ENCODE measurements around the gene FLCN. TPM values are rescaled to one million over a fixed set of nuclear protein-coding genes. Genes with fewer than 3 reads are reported as not detected.

FLCN gene
- total RNA-seq, 2 experiments from 2014 or later = 37.0 to 37.4 TPM

DNA sequence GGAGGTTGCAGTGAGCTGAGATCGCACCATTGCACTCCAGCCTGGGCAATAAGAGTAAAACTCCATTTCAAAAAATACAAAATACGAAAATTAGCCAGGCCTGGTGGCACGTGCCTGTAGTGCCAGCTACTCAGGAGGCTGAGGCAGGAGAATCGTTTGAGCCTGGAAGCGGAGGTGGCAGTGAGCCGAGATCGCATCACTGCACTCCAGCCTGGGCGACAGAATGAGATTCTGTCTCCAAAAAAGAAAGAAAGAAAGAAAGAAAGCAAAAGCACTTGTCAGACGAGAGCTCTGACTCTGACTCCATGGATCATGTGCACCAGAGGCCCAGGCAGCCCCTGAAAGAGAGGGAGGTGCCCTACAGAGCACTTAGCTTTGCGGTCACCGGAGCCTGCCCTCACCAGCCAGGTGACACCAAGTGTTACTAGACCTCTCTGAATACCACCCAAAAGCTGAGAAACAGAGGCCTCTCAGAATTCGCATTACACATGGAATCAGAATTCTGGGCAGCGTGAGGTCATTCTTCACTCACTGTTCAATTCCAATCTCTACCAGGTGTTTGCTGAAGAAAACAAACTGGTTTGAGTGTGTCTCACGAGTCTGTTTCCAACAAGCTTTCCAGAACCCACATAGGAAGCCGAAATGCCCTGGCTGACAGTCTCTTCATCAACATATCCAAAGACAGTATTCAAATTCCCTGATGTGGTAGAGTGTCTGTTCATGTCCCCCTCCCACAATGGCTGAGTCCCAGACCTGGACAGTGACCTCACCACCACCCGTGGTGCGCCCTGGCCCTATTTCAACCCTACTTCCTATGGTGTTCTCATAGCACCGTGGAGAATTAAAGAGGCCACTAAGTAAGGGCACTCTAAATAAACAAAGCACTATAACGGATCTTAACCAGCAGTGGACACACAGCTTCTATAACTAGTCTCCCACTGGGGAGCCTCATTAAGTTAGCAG, 1.5 kb downstream of the FLCN start:
- peaks cover 31% of the 10 kb centered on the region for H3K4me1 Mint-ChIP-seq (ENCODE audit: low read depth)
- H3K36me3 Mint-ChIP-seq (ENCODE audit: low read depth) = peaks cover 15% of the 10 kb centered on the region
- H3K27ac Mint-ChIP-seq = peak overlapping the region; percentile 99
- H3K4me3 Mint-ChIP-seq = peak overlapping the region; percentile 93
- ATAC-seq = no peak
- ChIA-PET CTCF (interaction anchor here (0.8 to 1.8 kb wide), 7 partner anchors 30 to 261 kb away, joined by 3 to 5 read pairs (median 4); partner anchors contain the start of gene RASD1), POLR2A (interaction anchor here (0.6 to 1.6 kb wide), 4 partner anchors 21 to 53 kb away, joined by 3 to 7 read pairs (median 3); no protein-coding TSS in a partner anchor)
- peak; percentile 28 for DNase-seq
- no peaks in the 10 kb centered on the region for H3K9me3 Mint-ChIP-seq (ENCODE audit: insufficient read depth)
- H3K27me3 Mint-ChIP-seq (ENCODE audit: low read depth) = peaks cover 3% of the 10 kb centered on the region

DNA sequence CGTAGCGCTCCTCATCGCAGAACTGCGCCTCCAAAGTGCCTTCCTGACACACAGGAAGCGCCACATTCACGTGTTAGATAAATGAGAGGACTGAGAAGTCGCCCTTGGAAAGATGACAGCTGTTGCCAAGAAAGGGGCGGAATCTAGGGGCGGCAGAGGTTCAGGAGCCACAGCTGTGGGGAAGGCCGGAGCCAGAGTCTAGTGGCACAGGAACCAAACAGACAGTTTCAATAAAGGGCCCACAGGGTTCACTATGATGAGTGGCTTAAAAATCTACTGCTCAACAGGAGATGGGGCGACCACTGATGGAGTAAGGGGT, 4.7 kb downstream of the FLCN start:
- H3K4me1 Mint-ChIP-seq (ENCODE audit: low read depth) = peaks cover 20% of the 10 kb centered on the region
- DNase-seq (no peak), ATAC-seq (no peak)
- H3K4me3 Mint-ChIP-seq = no peak overlapping the region
- ChIA-PET CTCF (no interaction called here), POLR2A (no interaction called here)
- H3K27me3 Mint-ChIP-seq (ENCODE audit: low read depth) = no peaks in the 10 kb centered on the region
- no peaks in the 10 kb centered on the region for H3K9me3 Mint-ChIP-seq (ENCODE audit: insufficient read depth)
- H3K27ac Mint-ChIP-seq = peak overlapping the region; percentile 43
- H3K36me3 Mint-ChIP-seq (ENCODE audit: low read depth) = peaks cover 34% of the 10 kb centered on the region

DNA sequence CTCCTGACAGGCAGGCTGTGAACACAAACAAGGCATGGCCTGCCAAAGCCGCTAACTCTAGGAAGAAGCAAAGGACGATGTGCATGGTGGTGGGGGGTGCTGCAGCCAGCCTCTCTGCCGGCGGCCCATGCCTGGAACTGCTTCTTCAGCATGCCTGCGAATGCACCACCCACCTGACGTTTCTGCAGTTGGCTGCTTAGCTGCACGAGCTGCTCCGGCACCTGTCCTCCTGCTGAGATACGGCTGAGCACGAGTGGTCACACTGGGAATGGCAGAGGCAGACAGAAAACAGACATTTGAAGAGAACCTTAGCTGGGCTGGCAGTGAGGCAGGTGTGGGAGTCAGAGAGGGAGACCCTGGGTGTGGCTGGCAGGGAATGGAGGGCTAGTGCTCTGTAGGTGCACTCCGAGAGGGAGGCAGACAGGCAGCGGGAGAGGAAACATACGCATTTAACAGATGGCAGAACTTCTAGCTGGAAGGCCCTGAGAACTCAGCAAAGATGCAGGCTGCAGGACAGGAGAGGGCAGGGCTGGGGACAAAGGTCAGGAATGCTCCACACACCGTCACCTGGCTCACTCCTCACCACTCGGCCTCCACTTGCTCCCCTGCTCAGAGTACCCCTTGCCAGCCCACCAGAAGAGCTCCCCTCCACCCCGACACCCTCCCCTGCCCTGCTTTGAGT, 5.2 kb downstream of the FLCN start:
- ChIA-PET CTCF (interaction anchor here (1.3 kb wide), 1 partner anchor 8 kb away, joined by 3 read pairs; no protein-coding TSS in a partner anchor), POLR2A (no interaction called here)
- Mint-ChIP-seq H3K4me3 (no peak overlapping the region), H3K36me3 (ENCODE audit: low read depth) (peaks cover 37% of the 10 kb centered on the region), H3K4me1 (ENCODE audit: low read depth) (peaks cover 20% of the 10 kb centered on the region), H3K27me3 (ENCODE audit: low read depth) (no peaks in the 10 kb centered on the region), H3K9me3 (ENCODE audit: insufficient read depth) (no peaks in the 10 kb centered on the region), H3K27ac (no peak overlapping the region)
- ATAC-seq (no peak), DNase-seq (no peak)

DNA sequence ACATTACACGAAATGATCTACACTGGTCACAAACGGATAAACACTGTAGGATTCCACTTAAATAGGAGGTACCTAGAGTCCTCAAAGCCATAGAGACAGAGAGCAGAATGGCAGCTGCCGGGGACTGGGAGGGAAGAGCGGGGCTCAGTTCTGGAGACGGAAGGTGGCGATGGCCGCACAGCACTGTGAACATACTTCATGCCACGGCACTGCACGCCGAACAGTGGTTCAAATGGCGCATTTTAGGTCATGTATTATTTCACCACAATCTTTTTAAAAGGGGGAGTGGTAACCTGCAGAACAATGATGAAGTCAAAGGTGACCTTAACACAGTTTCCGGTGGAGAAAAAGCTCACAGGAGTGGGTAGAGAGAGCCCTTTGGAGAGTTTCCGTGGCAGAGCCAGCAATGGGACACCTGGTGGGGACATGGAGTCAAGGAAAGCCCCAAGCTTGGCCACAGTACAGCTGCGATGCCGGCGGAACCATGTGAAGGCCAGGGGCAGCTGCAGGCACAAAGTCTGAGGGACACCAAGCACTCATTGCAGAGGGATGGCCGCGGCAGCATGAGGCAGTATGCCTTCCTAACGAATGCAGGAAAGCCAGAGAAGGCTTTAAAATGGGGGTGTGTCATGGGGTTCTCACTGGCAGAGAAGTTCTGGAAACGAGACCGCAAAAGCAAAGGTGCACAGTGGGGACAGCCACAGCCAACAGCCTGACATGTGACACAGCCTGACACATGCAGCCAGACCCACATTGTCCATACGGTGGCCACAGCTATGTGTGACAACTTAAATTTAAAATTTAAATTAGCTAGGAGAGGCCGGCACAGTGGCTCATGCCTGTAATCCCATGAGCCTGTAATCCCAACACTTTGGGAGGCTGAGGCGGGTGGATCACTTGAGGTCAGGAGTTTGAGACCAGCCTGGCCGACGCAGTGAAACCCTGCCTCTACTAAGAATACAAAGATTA, 7.3 kb downstream of the FLCN start:
- DNase-seq (no peak), ATAC-seq (no peak)
- Mint-ChIP-seq H3K4me1 (ENCODE audit: low read depth) (peaks cover 5% of the 10 kb centered on the region), H3K9me3 (ENCODE audit: insufficient read depth) (no peaks in the 10 kb centered on the region), H3K36me3 (ENCODE audit: low read depth) (peaks cover 51% of the 10 kb centered on the region), H3K27ac (no peak overlapping the region), H3K27me3 (ENCODE audit: low read depth) (no peaks in the 10 kb centered on the region), H3K4me3 (no peak overlapping the region)
- ChIA-PET CTCF (interaction anchor here (0.9 kb wide), 1 partner anchor 82 kb away, joined by 3 read pairs; no protein-coding TSS in a partner anchor), POLR2A (interaction anchor here (0.6 kb wide), 1 partner anchor 26 kb away, joined by 4 read pairs; no protein-coding TSS in a partner anchor)

DNA sequence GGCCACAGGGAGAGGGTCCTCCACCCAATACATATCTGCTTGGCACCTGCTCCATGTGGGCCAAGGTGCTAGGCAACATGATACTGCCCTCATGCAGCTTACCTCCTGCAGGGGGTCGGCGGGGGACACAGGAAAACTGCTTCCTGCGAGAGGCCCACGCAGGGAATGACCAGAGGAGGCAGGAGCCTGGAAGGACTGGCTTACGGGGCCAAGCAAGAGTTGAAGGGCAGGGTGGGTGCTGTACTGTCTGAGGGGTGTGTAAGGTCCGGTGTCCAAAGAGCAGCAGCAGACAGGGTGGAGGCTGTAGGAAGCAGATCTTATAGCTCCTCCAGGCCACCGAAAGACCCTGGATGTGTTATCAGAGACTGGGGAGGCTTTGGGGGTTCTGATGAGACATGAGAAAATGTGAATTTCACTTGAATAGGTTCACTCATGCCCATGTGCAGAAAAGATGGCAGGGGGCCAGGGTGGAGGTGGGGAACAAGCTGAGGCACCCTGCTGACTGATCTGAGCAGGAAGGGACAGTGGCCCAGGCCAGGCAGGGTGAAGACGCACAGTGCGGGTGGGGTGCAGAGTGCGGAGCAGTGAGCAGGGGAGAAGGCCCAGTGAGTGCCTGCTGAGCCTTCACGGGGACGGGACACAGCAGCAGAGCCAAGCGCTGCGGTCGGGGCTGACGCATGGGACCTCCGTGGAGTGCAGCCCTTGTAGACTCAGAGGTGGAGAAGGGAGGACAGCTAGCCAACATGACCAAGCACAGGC, 8.3 kb downstream of the FLCN start:
- Mint-ChIP-seq H3K36me3 (ENCODE audit: low read depth) (peaks cover 56% of the 10 kb centered on the region), H3K27ac (no peak overlapping the region), H3K9me3 (ENCODE audit: insufficient read depth) (no peaks in the 10 kb centered on the region), H3K27me3 (ENCODE audit: low read depth) (no peaks in the 10 kb centered on the region), H3K4me3 (no peak overlapping the region), H3K4me1 (ENCODE audit: low read depth) (peaks cover 5% of the 10 kb centered on the region)
- ChIA-PET POLR2A (interaction anchor here (0.6 kb wide), 1 partner anchor 25 kb away, joined by 4 read pairs; no protein-coding TSS in a partner anchor), CTCF (no interaction called here)
- ATAC-seq (no peak), DNase-seq (no peak)

DNA sequence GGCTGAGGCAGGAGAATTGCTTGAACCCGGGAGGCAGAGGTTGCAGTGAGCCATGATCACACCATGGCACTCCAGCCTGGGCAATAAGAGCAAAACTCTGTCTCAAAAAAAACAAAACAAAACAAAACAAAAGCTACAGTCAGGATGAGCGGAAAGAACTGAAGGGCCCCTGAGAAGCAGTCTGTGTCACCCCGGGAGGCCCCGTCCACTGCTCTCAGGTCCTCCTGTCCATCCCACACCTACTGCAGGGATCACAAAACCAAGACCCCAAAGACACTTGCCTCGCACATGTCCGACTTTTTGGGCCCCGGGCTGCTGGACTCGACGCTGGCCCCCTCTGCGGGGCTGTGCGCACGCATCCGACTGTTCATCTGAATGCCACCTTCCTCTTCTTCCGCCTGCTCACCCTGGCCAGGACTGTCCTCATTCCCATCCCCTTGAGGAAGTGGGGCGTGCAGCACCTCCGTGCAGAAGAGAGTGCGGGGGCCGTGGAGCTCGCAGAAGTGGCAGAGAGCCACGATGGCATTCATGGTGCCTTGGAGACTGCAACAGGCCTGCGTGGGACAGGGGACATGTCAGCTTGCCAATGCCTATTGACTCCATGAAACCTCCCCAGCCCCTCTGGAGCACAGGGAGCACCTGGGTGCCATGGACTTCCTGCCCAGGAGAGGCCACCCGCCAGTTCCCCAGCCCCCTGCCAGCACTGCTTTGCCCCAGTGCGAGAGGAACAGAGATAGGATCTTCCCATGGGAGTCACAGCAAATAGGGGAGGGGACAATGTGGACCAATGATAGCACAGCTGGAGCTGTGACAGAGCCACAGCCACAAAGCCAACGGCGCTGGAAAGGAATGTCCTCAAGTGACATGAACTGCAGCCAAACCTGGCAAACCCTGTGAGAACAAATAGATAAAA, 9.1 kb downstream of the FLCN start:
- no peaks in the 10 kb centered on the region for H3K9me3 Mint-ChIP-seq (ENCODE audit: insufficient read depth)
- H3K27me3 Mint-ChIP-seq (ENCODE audit: low read depth) = no peaks in the 10 kb centered on the region
- peaks cover 62% of the 10 kb centered on the region for H3K36me3 Mint-ChIP-seq (ENCODE audit: low read depth)
- ChIA-PET POLR2A (interaction anchor here (1.0 kb wide), 1 partner anchor 45 kb away, joined by 3 read pairs; no protein-coding TSS in a partner anchor), CTCF (interaction anchor here (1.4 kb wide), 1 partner anchor 86 kb away, joined by 4 read pairs; no protein-coding TSS in a partner anchor)
- H3K27ac Mint-ChIP-seq = no peak overlapping the region
- peaks cover 5% of the 10 kb centered on the region for H3K4me1 Mint-ChIP-seq (ENCODE audit: low read depth)
- DNase-seq (no peak), ATAC-seq (no peak)
- H3K4me3 Mint-ChIP-seq = no peak overlapping the region

DNA sequence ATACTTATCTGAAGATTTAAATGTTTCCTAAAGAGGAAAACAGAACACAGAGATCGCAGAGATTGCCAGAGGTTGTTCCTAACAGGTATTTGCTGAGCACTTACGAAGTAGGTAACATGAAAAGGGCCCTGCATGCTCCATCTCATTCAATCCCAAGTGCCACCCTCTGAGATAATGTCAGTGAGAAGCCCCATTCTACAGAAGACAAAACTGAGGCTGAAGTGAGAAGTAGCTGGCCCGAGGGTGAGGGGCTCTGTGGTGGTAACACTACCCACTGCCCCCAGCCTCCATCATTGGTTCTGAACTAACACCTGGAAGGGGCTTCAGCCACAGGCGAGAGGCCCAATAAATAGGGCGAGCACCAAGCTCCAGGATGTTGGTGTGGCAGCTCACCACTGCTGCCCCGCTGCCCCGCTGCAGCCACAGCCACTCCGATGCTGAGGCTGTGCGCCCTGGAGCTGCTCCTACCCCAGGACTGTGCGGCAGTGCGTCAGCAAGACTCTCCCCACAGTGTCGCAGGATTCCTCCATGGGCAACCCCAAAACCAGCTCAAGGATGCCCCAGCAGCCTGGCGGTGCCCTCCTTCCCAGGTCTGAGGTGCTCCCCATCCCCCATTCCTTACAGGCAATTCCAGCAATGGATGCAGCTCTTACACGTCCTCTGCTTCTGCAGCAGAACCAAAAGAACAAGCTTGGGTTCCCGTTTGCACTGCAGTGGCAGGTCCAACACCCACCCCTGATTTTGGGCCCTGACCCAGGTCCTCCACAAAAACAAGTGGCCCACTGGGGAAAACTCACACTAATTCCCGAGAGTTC, 10.3 kb downstream of the FLCN start:
- no peaks in the 10 kb centered on the region for H3K9me3 Mint-ChIP-seq (ENCODE audit: insufficient read depth)
- H3K27ac Mint-ChIP-seq = no peak overlapping the region
- no peak overlapping the region for H3K4me3 Mint-ChIP-seq
- ChIA-PET POLR2A (interaction anchor here (1.0 kb wide), 1 partner anchor 44 kb away, joined by 3 read pairs; no protein-coding TSS in a partner anchor), CTCF (interaction anchor here (1.4 kb wide), 1 partner anchor 85 kb away, joined by 4 read pairs; no protein-coding TSS in a partner anchor)
- H3K4me1 Mint-ChIP-seq (ENCODE audit: low read depth) = no peaks in the 10 kb centered on the region
- peaks cover 64% of the 10 kb centered on the region for H3K36me3 Mint-ChIP-seq (ENCODE audit: low read depth)
- H3K27me3 Mint-ChIP-seq (ENCODE audit: low read depth) = no peaks in the 10 kb centered on the region
- DNase-seq = no peak
- ATAC-seq = no peak

DNA sequence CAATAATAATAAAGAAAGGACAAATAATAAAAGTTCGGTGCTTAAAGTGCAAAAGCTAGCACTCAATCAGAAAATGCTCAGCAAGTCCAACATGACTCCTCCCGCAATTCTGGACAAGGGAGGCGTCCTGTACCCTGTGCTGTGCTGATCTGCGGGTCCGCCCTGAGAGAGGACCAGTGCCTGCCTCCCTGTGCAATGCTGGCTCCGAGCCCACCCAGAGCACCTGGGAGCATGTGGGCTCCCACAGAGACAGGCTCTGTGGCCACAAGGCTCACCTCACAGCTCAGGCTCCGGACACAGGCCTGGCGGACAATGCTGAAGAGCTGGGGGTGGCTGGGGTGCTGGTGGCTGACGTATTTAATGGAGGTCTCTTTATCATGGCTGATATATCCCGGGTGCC, 11.1 kb downstream of the FLCN start:
- Mint-ChIP-seq H3K36me3 (ENCODE audit: low read depth) (peaks cover 63% of the 10 kb centered on the region), H3K9me3 (ENCODE audit: insufficient read depth) (no peaks in the 10 kb centered on the region), H3K27ac (no peak overlapping the region), H3K4me1 (ENCODE audit: low read depth) (no peaks in the 10 kb centered on the region), H3K4me3 (no peak overlapping the region), H3K27me3 (ENCODE audit: low read depth) (no peaks in the 10 kb centered on the region)
- DNase-seq (no peak), ATAC-seq (no peak)
- POLR2A ChIA-PET = no interaction called here
- CTCF ChIA-PET = no interaction called here

DNA sequence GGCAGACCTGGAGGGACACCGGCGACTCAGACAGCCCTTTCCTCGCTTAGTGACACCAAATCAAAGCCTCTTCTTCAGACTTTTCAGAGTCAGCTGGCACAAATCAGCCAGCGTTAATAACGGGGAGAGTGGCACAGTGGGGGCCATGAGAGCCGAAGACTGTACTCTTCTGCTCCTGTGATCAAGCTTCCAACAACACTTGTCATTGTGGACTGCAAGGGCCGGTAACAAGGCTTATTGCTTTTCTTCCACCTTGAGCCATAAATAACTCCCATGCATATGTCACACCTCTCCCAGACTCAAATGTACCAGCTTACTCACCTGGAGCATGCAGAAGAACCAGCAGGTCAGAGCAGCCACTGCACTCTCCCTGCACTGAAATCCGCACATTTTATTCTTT, 12.8 kb downstream of the FLCN start:
- ChIA-PET CTCF (no interaction called here), POLR2A (interaction anchor here (0.5 to 1.1 kb wide), 2 partner anchors 13 to 14 kb away, joined by 3 to 4 read pairs; partner anchors contain the start of gene FLCN)
- no peaks in the 10 kb centered on the region for H3K9me3 Mint-ChIP-seq (ENCODE audit: insufficient read depth)
- DNase-seq (no peak), ATAC-seq (no peak)
- no peaks in the 10 kb centered on the region for H3K4me1 Mint-ChIP-seq (ENCODE audit: low read depth)
- H3K4me3 Mint-ChIP-seq = no peak overlapping the region
- H3K27ac Mint-ChIP-seq = no peak overlapping the region
- H3K27me3 Mint-ChIP-seq (ENCODE audit: low read depth) = no peaks in the 10 kb centered on the region
- peaks cover 58% of the 10 kb centered on the region for H3K36me3 Mint-ChIP-seq (ENCODE audit: low read depth)

All from activated CD8-positive, alpha-beta T cell treated with anti-CD3 and anti-CD28 coated beads, Interleukin-2, amount 10 ng/mL, durations not matched to agents 7 days and 5 days (primary cell).